ENCODE measurements around the gene RHOBTB3.

GRCh38 chr5:95761771-95762651 is 30.9 kb downstream of the RHOBTB3 start:
- TF ChIP-seq POLR2A (IDR thresholded peaks at IDR 0.05) = no peak
- TF ChIP-seq CTCF (IDR thresholded peaks at IDR 0.05) = no peak
